H9 (cell line): ENCODE results near the gene PGRMC1. TPM values are rescaled to one million over a fixed set of nuclear protein-coding genes. Genes with fewer than 3 reads are reported as not detected.

ENCODE experiments used
- DNase-seq: peaks from one replicate; pipeline ENCODE4 v3.0.0-alpha.2; 2017
- H2AFZ ChIP-seq: one replicate; pipeline ENCODE4 v1.6.1; 2013; ENCODE audit warnings: mild to moderate bottlenecking, low read length, control low read depth, moderate library complexity
- H2AK5ac ChIP-seq: 2 replicates; pipeline ENCODE4 v1.6.1; 2013; ENCODE audit warnings: low read length, control low read depth, mixed read lengths; ENCODE audit not compliant: insufficient read length
- H2BK120ac ChIP-seq: one replicate; pipeline ENCODE4 v1.6.1; 2013; ENCODE audit warnings: low read depth, mild to moderate bottlenecking, low read length, control low read depth, inconsistent platforms; ENCODE audit not compliant: poor library complexity, severe bottlenecking
- H2BK12ac ChIP-seq: 2 replicates; pipeline ENCODE4 v1.6.1; 2013; ENCODE audit warnings: low read length, control low read depth, mixed read lengths, low read depth; ENCODE audit not compliant: insufficient read length
- H2BK15ac ChIP-seq: 2 replicates; pipeline ENCODE4 v1.6.1; 2013; ENCODE audit warnings: low read depth, low read length, control low read depth
- H2BK20ac ChIP-seq: one replicate; pipeline ENCODE4 v1.6.1; 2013; ENCODE audit warnings: low read depth, mild to moderate bottlenecking, low read length, control low read depth, inconsistent platforms; ENCODE audit not compliant: poor library complexity, severe bottlenecking
- H2BK5ac ChIP-seq: 2 replicates; pipeline ENCODE4 v1.6.1; 2013; ENCODE audit warnings: low read length, control low read depth, mixed read lengths; ENCODE audit not compliant: insufficient read length
- H3K14ac ChIP-seq: 2 replicates; pipeline ENCODE4 v1.6.1; 2013; ENCODE audit warnings: low read length, control low read depth; ENCODE audit not compliant: insufficient read depth
- H3K18ac ChIP-seq: 2 replicates; pipeline ENCODE4 v1.6.1; 2013; ENCODE audit warnings: low read depth, mild to moderate bottlenecking, mixed read lengths, low read length, control low read depth; ENCODE audit not compliant: insufficient read length
- H3K23ac ChIP-seq: 2 replicates; pipeline ENCODE4 v1.6.1; 2013; ENCODE audit warnings: low read length, control low read depth, mixed read lengths, low read depth; ENCODE audit not compliant: insufficient read length
- H3K23me2 ChIP-seq: 2 replicates; pipeline ENCODE4 v1.6.1; 2013; ENCODE audit warnings: low read depth, mild to moderate bottlenecking, mixed read lengths, low read length, control low read depth; ENCODE audit not compliant: insufficient read length, poor library complexity, severe bottlenecking
- H3K27ac ChIP-seq: 2 replicates; pipeline ENCODE4 v1.5.1; 2013; ENCODE audit warnings: low read length, control low read depth, mixed read lengths, low read depth; ENCODE audit not compliant: insufficient read length
- H3K27me3 ChIP-seq: 2 replicates; pipeline ENCODE4 v1.6.1; 2013; ENCODE audit warnings: low read length, control low read depth, inconsistent platforms; ENCODE audit not compliant: insufficient read depth
- H3K4ac ChIP-seq: 2 replicates; pipeline ENCODE4 v1.6.1; 2013; ENCODE audit warnings: low read depth, mild to moderate bottlenecking, control low read depth, inconsistent platforms, low read length, moderate library complexity
- H3K4me1 ChIP-seq: 2 replicates; pipeline ENCODE4 v1.6.1; 2013; ENCODE audit warnings: low read length, control low read depth, inconsistent platforms; ENCODE audit not compliant: insufficient read depth
- H3K4me2 ChIP-seq: 2 replicates; pipeline ENCODE4 v1.6.1; 2013; ENCODE audit warnings: low read length, control low read depth, mixed read lengths; ENCODE audit not compliant: insufficient read length, insufficient read depth
- H3K56ac ChIP-seq: 2 replicates; pipeline ENCODE4 v1.6.1; 2013; ENCODE audit warnings: low read depth, mild to moderate bottlenecking, mixed read lengths, low read length, control low read depth; ENCODE audit not compliant: insufficient read length
- H3K79me1 ChIP-seq: 2 replicates; pipeline ENCODE4 v1.6.1; 2013; ENCODE audit warnings: low read depth, mild to moderate bottlenecking, moderate library complexity, low read length, control low read depth, inconsistent platforms; ENCODE audit not compliant: insufficient read depth, poor library complexity, severe bottlenecking
- H3K79me2 ChIP-seq: 2 replicates; pipeline ENCODE4 v1.6.1; 2013; ENCODE audit warnings: low read length, control low read depth, inconsistent platforms; ENCODE audit not compliant: insufficient read depth
- H3K9ac ChIP-seq: 2 replicates; pipeline ENCODE4 v1.6.1; 2013; ENCODE audit warnings: low read length, control low read depth, mixed read lengths; ENCODE audit not compliant: insufficient read length; ENCODE audit errors: extremely low read depth
- H3K9me3 ChIP-seq: one replicate; pipeline ENCODE4 v1.6.1; 2013; ENCODE audit warnings: low read depth, low read length, inconsistent platforms; ENCODE audit not compliant: control insufficient read depth
- H3T11ph ChIP-seq: one replicate; pipeline ENCODE4 v1.6.1; 2013; ENCODE audit warnings: mild to moderate bottlenecking, low read length, control low read depth, inconsistent platforms
- H4K20me1 ChIP-seq: one replicate; pipeline ENCODE4 v1.6.1; 2013; ENCODE audit not compliant: control insufficient read depth, insufficient read length, insufficient read depth
- H4K5ac ChIP-seq: 2 replicates; pipeline ENCODE4 v1.6.1; 2013; ENCODE audit warnings: low read depth, mild to moderate bottlenecking, mixed read lengths, low read length, control low read depth; ENCODE audit not compliant: insufficient read length
- H4K8ac ChIP-seq: replicated peaks from 2 replicates; pipeline ENCODE4 v1.6.1; 2013; ENCODE audit warnings: low read length, control low read depth, mixed read lengths, low read depth; ENCODE audit not compliant: insufficient read length
- H4K91ac ChIP-seq: 2 replicates; pipeline ENCODE4 v1.6.1; 2013; ENCODE audit warnings: low read depth, mild to moderate bottlenecking, moderate library complexity, mixed read lengths, low read length, control low read depth; ENCODE audit not compliant: insufficient read length
- H3K27ac Mint-ChIP-seq, 3 experiments: 2 replicates in 2 of 3; 3 replicates in 1 of 3; pipeline ENCODE4 v1.8.0; 2020 to 2021; ENCODE audit warnings: mixed read lengths in 3 of 3, mild to moderate bottlenecking in 1 of 3, moderate library complexity in 1 of 3
- H3K27me3 Mint-ChIP-seq: 2 replicates; pipeline ENCODE4 v1.8.0; 2021; ENCODE audit warnings: low read depth, mild to moderate bottlenecking, moderate library complexity, mixed read lengths
- H3K36me3 Mint-ChIP-seq, 3 experiments: 2 replicates in 2 of 3; 3 replicates in 1 of 3; pipeline ENCODE4 v1.8.0; 2020 to 2021; ENCODE audit warnings: low read depth in 3 of 3, mixed read lengths in 3 of 3; ENCODE audit not compliant: insufficient read depth in 1 of 3
- H3K4me1 Mint-ChIP-seq, 2 experiments: 2 replicates each; pipeline ENCODE4 v1.8.0; 2020; ENCODE audit warnings: mixed read lengths in 2 of 2
- H3K4me3 Mint-ChIP-seq, 2 experiments: 2 replicates in 1 of 2; 3 replicates in 1 of 2; pipeline ENCODE4 v1.8.0; 2020 to 2021; ENCODE audit warnings: mild to moderate bottlenecking in 2 of 2, mixed read lengths in 2 of 2, moderate library complexity in 1 of 2
- H3K9me3 Mint-ChIP-seq, 2 experiments: 2 replicates in 1 of 2; 3 replicates in 1 of 2; pipeline ENCODE4 v1.8.0; 2020; ENCODE audit warnings: mild to moderate bottlenecking in 2 of 2, mixed read lengths in 2 of 2, moderate library complexity in 1 of 2
- WGBS: extraction: QIAGEN DNeasy Blood & Tissue Kit; methylation state at CpG from one replicate; pipeline ENCODE4 v1.1.7; 2013; ENCODE audit warnings: missing lambda C conversion rate, low lambda C conversion rate, mixed read lengths; ENCODE audit not compliant: insufficient read length; ENCODE audit errors: extremely low coverage; 5-methylcytosine and 5-hydroxymethylcytosine counted together
- total RNA-seq: library from RNA; stranded (reverse); gene quantifications from 2 replicates; pipeline ENCODE4 v1.2.1, GENCODE V29; 2021
- TF ChIP-seq, protein P1 (sequence below): fragments of 200-600 bp; sonication (generic); conservative IDR thresholded peaks from 3 replicates; pipeline ENCODE4 v1.8.0; 2021; ENCODE audit warnings: antibody characterized with exemption, mild to moderate bottlenecking

Gene PGRMC1
- total RNA-seq, 1 experiment from 2014 or later = 133 TPM

DNA sequence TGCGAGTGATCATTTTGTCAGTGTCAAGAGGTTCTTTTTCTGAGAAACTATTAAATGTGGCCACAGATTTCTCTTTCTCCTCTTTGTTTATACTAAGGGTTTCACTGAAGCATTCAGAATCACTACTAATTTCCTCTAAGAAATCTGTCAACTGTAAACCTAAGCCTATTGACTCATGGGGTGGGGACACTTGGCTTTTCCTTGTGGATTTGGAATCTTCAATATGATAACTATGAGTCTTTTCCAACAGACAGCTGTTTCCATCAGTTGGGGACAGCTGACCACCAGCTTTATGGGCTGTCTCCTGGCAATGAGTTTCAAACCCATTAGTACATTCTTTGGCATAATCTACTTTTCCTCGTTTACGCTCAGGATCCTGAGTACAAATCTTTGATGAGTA is 13.8 kb downstream of the PGRMC1 start:
- no peak overlapping the region for H3K27ac Mint-ChIP-seq
- no peak overlapping the region for H3K23ac ChIP-seq
- no peak overlapping the region for H4K91ac ChIP-seq
- no peak overlapping the region for H4K8ac ChIP-seq
- TF ChIP-seq, protein P1, sequence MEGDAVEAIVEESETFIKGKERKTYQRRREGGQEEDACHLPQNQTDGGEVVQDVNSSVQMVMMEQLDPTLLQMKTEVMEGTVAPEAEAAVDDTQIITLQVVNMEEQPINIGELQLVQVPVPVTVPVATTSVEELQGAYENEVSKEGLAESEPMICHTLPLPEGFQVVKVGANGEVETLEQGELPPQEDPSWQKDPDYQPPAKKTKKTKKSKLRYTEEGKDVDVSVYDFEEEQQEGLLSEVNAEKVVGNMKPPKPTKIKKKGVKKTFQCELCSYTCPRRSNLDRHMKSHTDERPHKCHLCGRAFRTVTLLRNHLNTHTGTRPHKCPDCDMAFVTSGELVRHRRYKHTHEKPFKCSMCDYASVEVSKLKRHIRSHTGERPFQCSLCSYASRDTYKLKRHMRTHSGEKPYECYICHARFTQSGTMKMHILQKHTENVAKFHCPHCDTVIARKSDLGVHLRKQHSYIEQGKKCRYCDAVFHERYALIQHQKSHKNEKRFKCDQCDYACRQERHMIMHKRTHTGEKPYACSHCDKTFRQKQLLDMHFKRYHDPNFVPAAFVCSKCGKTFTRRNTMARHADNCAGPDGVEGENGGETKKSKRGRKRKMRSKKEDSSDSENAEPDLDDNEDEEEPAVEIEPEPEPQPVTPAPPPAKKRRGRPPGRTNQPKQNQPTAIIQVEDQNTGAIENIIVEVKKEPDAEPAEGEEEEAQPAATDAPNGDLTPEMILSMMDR = no peak
- no peak overlapping the region for H3K4ac ChIP-seq
- H3K36me3 Mint-ChIP-seq = peaks cover 6 to 17% (median 9%) of the 10 kb centered on the region in 3 experiments; a peak in 5 of 7 replicates
- no peaks in the 10 kb centered on the region for H4K20me1 ChIP-seq
- no peak overlapping the region for H3K27ac ChIP-seq
- no peak overlapping the region for H2BK5ac ChIP-seq
- H3K4me1 ChIP-seq = no peaks in the 10 kb centered on the region
- H3K4me1 Mint-ChIP-seq = peaks cover 1 to 4% of the 10 kb centered on the region in 2 experiments
- no peak overlapping the region for H4K5ac ChIP-seq
- no peaks in the 10 kb centered on the region for H3K27me3 Mint-ChIP-seq
- no peak overlapping the region for H2AFZ ChIP-seq
- H3K9ac ChIP-seq = no peak overlapping the region
- H2BK120ac ChIP-seq = no peak overlapping the region
- no peak overlapping the region for H3T11ph ChIP-seq
- H3K79me2 ChIP-seq = no peaks in the 10 kb centered on the region
- WGBS = no CpG with 5 or more reads among the region's 3 CpGs
- no peak overlapping the region for H2BK12ac ChIP-seq
- no peak for DNase-seq
- H3K4me2 ChIP-seq = no peak overlapping the region
- H3K9me3 Mint-ChIP-seq = peaks cover 48 to 59% of the 10 kb centered on the region in 2 experiments
- peaks cover 11% of the 10 kb centered on the region for H3K9me3 ChIP-seq
- H3K23me2 ChIP-seq = no peaks in the 10 kb centered on the region
- no peak overlapping the region for H2BK15ac ChIP-seq
- no peaks in the 10 kb centered on the region for H3K79me1 ChIP-seq
- H3K56ac ChIP-seq = no peak overlapping the region
- H2BK20ac ChIP-seq = no peak overlapping the region
- H2AK5ac ChIP-seq = no peak overlapping the region
- no peak overlapping the region for H3K14ac ChIP-seq
- no peak overlapping the region for H3K18ac ChIP-seq
- no peaks in the 10 kb centered on the region for H3K27me3 ChIP-seq
- H3K4me3 Mint-ChIP-seq = no peak overlapping the region
